Measurements from ENCODE around the gene SLC17A3. TPM values are rescaled to one million over a fixed set of nuclear protein-coding genes. Genes with fewer than 3 reads are reported as not detected.

Gene SLC17A3
- total and polyA plus RNA-seq, 2 experiments from 2014 or later: not detected

GRCh38 chr6:25801436-25801835 lies 72.6 kb downstream of the SLC17A3 start (continued):
- TF ChIP-seq ZNF462 (CRISPR knock-in tag; IDR thresholded peaks at IDR 0.05) (no peak), EZH2 (IDR thresholded peaks at IDR 0.05; ENCODE audit: low read depth, unreplicated experiment) (no peak), REST (IDR thresholded peaks at IDR 0.05; ENCODE audit: unreplicated experiment) (no peak), NANOG (IDR thresholded peaks at IDR 0.05; ENCODE audit: borderline replicate concordance) (no peak), ETS1 (IDR thresholded peaks at IDR 0.05) (no peak), ZNF331 (CRISPR knock-in tag; IDR thresholded peaks at IDR 0.05; ENCODE audit: low read depth) (no peak)

Other genes starting within 250 kb of the SLC17A3 start
- not detected in 2 replicates for gene SCGN, start 222.0 kb downstream of the SLC17A3 start, total RNA-seq (2014; rRNA removed; shearing (Covaris generic))
- gene SCGN, start 222.0 kb downstream of the SLC17A3 start, polyA plus RNA-seq (2016; fragmentation: Nextera tagmentation; extraction: Ambion mirVana): not detected in 2 replicates
- gene SLC17A4, start 119.5 kb downstream of the SLC17A3 start, total RNA-seq (2014; rRNA removed; shearing (Covaris generic)): not detected in 2 replicates
- not detected in 2 replicates for gene SLC17A4, start 119.5 kb downstream of the SLC17A3 start, polyA plus RNA-seq (2016; fragmentation: Nextera tagmentation; extraction: Ambion mirVana)
- not detected in 2 replicates for gene SLC17A1, start 42.2 kb downstream of the SLC17A3 start, total RNA-seq (2014; rRNA removed; shearing (Covaris generic))
- not detected in 2 replicates for gene SLC17A1, start 42.2 kb downstream of the SLC17A3 start, polyA plus RNA-seq (2016; fragmentation: Nextera tagmentation; extraction: Ambion mirVana)
- not detected in 2 replicates for gene SLC17A2, start 56.4 kb upstream of the SLC17A3 start, total RNA-seq (2014; rRNA removed; shearing (Covaris generic))
- gene SLC17A2, start 56.4 kb upstream of the SLC17A3 start, polyA plus RNA-seq (2016; fragmentation: Nextera tagmentation; extraction: Ambion mirVana): not detected in 2 replicates
- 0.58 and 0.66 TPM in 2 replicates for gene TRIM38, start 88.6 kb upstream of the SLC17A3 start, total RNA-seq (2014; rRNA removed; shearing (Covaris generic))
- gene TRIM38, start 88.6 kb upstream of the SLC17A3 start, polyA plus RNA-seq (2016; fragmentation: Nextera tagmentation; extraction: Ambion mirVana): 0.57 and 0.82 TPM in 2 replicates
- 0.63 and 0.78 TPM in 2 replicates for gene HFE, start 213.2 kb upstream of the SLC17A3 start, total RNA-seq (2014; rRNA removed; shearing (Covaris generic))
- 0.38 and 0.53 TPM in 2 replicates for gene HFE, start 213.2 kb upstream of the SLC17A3 start, polyA plus RNA-seq (2016; fragmentation: Nextera tagmentation; extraction: Ambion mirVana)